ENCODE results near the gene GGNBP2. TPM values are rescaled to one million over a fixed set of nuclear protein-coding genes. Genes with fewer than 3 reads are reported as not detected.

GGNBP2 gene
- polyA plus RNA-seq, 6 donors from 2014 or later, result 45.5 to 86.3 (median 61.3) TPM

Other genes starting within 250 kb of the GGNBP2 start
- under 1 TPM in 1 of 6 donors, not detected in 5; 0.31 TPM for gene TBC1D3G, start 221.0 kb upstream of the GGNBP2 start, polyA plus RNA-seq (ENCODE audit: low read depth in 6 of 6)
- not detected for gene TBC1D3H, start 156.5 kb upstream of the GGNBP2 start, polyA plus RNA-seq (ENCODE audit: low read depth in 6 of 6)
- gene ZNHIT3, start 58.2 kb upstream of the GGNBP2 start, polyA plus RNA-seq (ENCODE audit: low read depth in 6 of 6), result 10 to 100 TPM; 72.3 to 99.5 (median 88.4) TPM
- gene MYO19, start 10.1 kb upstream of the GGNBP2 start, polyA plus RNA-seq (ENCODE audit: low read depth in 6 of 6), result 1 to 10 TPM; 1.3 to 8.6 (median 4.9) TPM
- gene PIGW, start 9.9 kb upstream of the GGNBP2 start, polyA plus RNA-seq (ENCODE audit: low read depth in 6 of 6), result 10 to 100 TPM in 4 of 6 donors, 1 to 10 TPM in 2; 9.3 to 35.0 (median 12.4) TPM
- gene DHRS11, start 47.0 kb downstream of the GGNBP2 start, polyA plus RNA-seq (ENCODE audit: low read depth in 6 of 6), result 1 to 10 TPM; 2.8 to 7.6 (median 3.7) TPM
- gene MRM1, start 56.7 kb downstream of the GGNBP2 start, polyA plus RNA-seq (ENCODE audit: low read depth in 6 of 6), result 1 to 10 TPM; 3.0 to 9.1 (median 6.0) TPM